ENCODE measurements around the gene OPCML. TPM values are rescaled to one million over a fixed set of nuclear protein-coding genes. Genes with fewer than 3 reads are reported as not detected.

Gene OPCML
- polyA plus RNA-seq, 4 donors, result 14.9 to 18.5 (median 15.9) TPM

- no peak for DNase-seq (ENCODE audit: low read depth in 4 of 4, low spot score in 3 of 4)
Observed at GRCh38 chr11:132839236-132839945, 692.9 kb downstream of the OPCML start.

GRCh38 chr11:132838627-132839026 is 693.7 kb downstream of the OPCML start:
- DNase-seq (ENCODE audit: low read depth in 4 of 4, low spot score in 3 of 4), result no peak

- DNase-seq (ENCODE audit: low read depth in 4 of 4, low spot score in 3 of 4), result no peak
Observed at GRCh38 chr11:132831272-132831671, 701.0 kb downstream of the OPCML start.

GRCh38 chr11:132824642-132825041 is 707.7 kb downstream of the OPCML start:
- DNase-seq (ENCODE audit: low read depth in 4 of 4, low spot score in 3 of 4), result no peak

- DNase-seq (ENCODE audit: low read depth in 4 of 4, low spot score in 3 of 4), result no peak
Observed at GRCh38 chr11:132822276-132822675, 710.0 kb downstream of the OPCML start.

GRCh38 chr11:132821499-132821898 is 710.8 kb downstream of the OPCML start:
- no peak for DNase-seq (ENCODE audit: low read depth in 4 of 4, low spot score in 3 of 4)

- no peak for DNase-seq (ENCODE audit: low read depth in 4 of 4, low spot score in 3 of 4)
Observed at GRCh38 chr11:132821014-132821413, 711.3 kb downstream of the OPCML start.

GRCh38 chr11:132818951-132819350 is 713.4 kb downstream of the OPCML start:
- no peak for DNase-seq (ENCODE audit: low read depth in 4 of 4, low spot score in 3 of 4)

- DNase-seq (ENCODE audit: low read depth in 4 of 4, low spot score in 3 of 4), result no peak
Observed at GRCh38 chr11:132817387-132817786, 714.9 kb downstream of the OPCML start.

- DNase-seq (ENCODE audit: low read depth in 4 of 4, low spot score in 3 of 4), result peak in 2 of 4 donors; percentile 25 to 26
Observed at GRCh38 chr11:132814410-132814809, 717.9 kb downstream of the OPCML start.

GRCh38 chr11:132811649-132812048 is 720.7 kb downstream of the OPCML start:
- no peak for DNase-seq (ENCODE audit: low read depth in 4 of 4, low spot score in 3 of 4)

GRCh38 chr11:132809070-132809469 is 723.2 kb downstream of the OPCML start:
- DNase-seq (ENCODE audit: low read depth in 4 of 4, low spot score in 3 of 4), result no peak

GRCh38 chr11:132804258-132804657 is 728.0 kb downstream of the OPCML start:
- no peak for DNase-seq (ENCODE audit: low read depth in 4 of 4, low spot score in 3 of 4)

- no peak for DNase-seq (ENCODE audit: low read depth in 4 of 4, low spot score in 3 of 4)
Observed at GRCh38 chr11:132803436-132803835, 728.9 kb downstream of the OPCML start.

- no peak for DNase-seq (ENCODE audit: low read depth in 4 of 4, low spot score in 3 of 4)
Observed at GRCh38 chr11:132802947-132803346, 729.4 kb downstream of the OPCML start.

- DNase-seq (ENCODE audit: low read depth in 4 of 4, low spot score in 3 of 4), result no peak
Observed at GRCh38 chr11:132793831-132794230, 738.5 kb downstream of the OPCML start.

- no peak for DNase-seq (ENCODE audit: low read depth in 4 of 4, low spot score in 3 of 4)
Observed at GRCh38 chr11:132792341-132793140, 739.8 kb downstream of the OPCML start.

GRCh38 chr11:132790971-132791370 is 741.3 kb downstream of the OPCML start:
- no peak for DNase-seq (ENCODE audit: low read depth in 4 of 4, low spot score in 3 of 4)

GRCh38 chr11:132790466-132790865 is 741.8 kb downstream of the OPCML start:
- no peak for DNase-seq (ENCODE audit: low read depth in 4 of 4, low spot score in 3 of 4)

GRCh38 chr11:132788816-132789325 is 743.4 kb downstream of the OPCML start:
- no peak for DNase-seq (ENCODE audit: low read depth in 4 of 4, low spot score in 3 of 4)

GRCh38 chr11:132785878-132786277 is 746.4 kb downstream of the OPCML start:
- DNase-seq (ENCODE audit: low read depth in 4 of 4, low spot score in 3 of 4), result no peak

- no peak for DNase-seq (ENCODE audit: low read depth in 4 of 4, low spot score in 3 of 4)
Observed at GRCh38 chr11:132784441-132784840, 747.9 kb downstream of the OPCML start.
